Sigmoid colon (tissue), 4 donors: ENCODE results near the gene TP53I11.

Source experiments
- CTCF ChIP-seq, 4 experiments: fragments of 450-650 bp in 3 of 4; fragments of 200-600 bp in 1 of 4; IDR thresholded peaks; one replicate each; pipeline ENCODE4 v1.5.1; 2016 to 2019; ENCODE audit warnings: antibody characterized with exemption in 4 of 4, mild to moderate bottlenecking in 3 of 4, moderate library complexity in 2 of 4
- EP300 ChIP-seq, 4 donors: sonication (generic); formaldehyde crosslinking; IDR thresholded peaks; one replicate each; pipeline ENCODE4 v1.6.1; 2017; ENCODE audit warnings: antibody characterized with exemption in 4 of 4
- POLR2A ChIP-seq, 2 donors: fragments of 450-650 bp; IDR thresholded peaks; one replicate each; pipeline ENCODE4 v1.6.1; 2016; ENCODE audit warnings: antibody characterized with exemption in 2 of 2, mild to moderate bottlenecking in 2 of 2, moderate library complexity in 2 of 2

GRCh38 chr11:44928816-44929215 is 21.9 kb downstream of the TP53I11 start:
- TF ChIP-seq CTCF (IDR thresholded peaks at IDR 0.05) (no peak), POLR2A (IDR thresholded peaks at IDR 0.05) (no peak), EP300 (IDR thresholded peaks at IDR 0.05) (no peak)
